Omental fat pad (tissue), 4 donors: ENCODE data around the gene COL4A1. TPM values are rescaled to one million over a fixed set of nuclear protein-coding genes. Genes with fewer than 3 reads are reported as not detected.

Experiments
- ATAC-seq: fragments of 150-250 bp; one replicate; pipeline ENCODE4 v1.9.1; 2016; ENCODE audit warnings: mild to moderate bottlenecking, moderate library complexity; ENCODE audit not compliant: low FRiP score
- DNase-seq: peaks from one replicate; pipeline ENCODE4 v3.0.0-alpha.2; 2019; ENCODE audit warnings: low spot score
- total RNA-seq, 4 donors: library from RNA; depleted of rRNA; stranded (reverse); fragments of >200 nt; gene quantifications; one replicate each; pipeline ENCODE4 v1.1.0, GENCODE V29; 2016
- TF ChIP-seq, protein P1 (sequence below), 3 donors: fragments of 450-650 bp; IDR thresholded peaks; one replicate each; pipeline ENCODE4 v1.5.1; 2016 to 2017; ENCODE audit warnings: antibody characterized with exemption in 3 of 3, mild to moderate bottlenecking in 3 of 3, moderate library complexity in 2 of 3

The COL4A1 gene
- total RNA-seq, 4 donors from 2014 or later, result 611 to 1,113 (median 995) TPM

DNA sequence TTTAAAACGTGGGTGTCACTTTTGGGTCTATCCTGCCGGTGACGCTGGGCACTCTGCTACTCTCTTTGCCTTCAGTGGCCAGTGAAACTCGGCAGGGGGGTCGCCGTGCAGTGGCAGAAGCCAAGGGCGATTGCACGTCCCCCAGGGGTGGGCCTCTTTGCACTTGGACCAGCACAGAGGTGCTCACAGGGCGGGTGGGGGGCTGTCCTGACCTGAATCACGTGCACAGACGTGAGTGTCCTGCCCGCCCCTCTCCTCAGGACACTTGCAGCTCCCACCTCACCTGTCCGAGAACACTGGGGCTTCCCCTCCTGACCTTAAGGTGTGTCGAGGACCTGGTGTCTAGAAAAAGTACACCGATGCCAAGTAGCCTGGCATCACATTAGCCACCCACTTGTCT is 16.1 kb downstream of the COL4A1 start:
- no peak for ATAC-seq
- DNase-seq, result no peak
- TF ChIP-seq, protein P1, sequence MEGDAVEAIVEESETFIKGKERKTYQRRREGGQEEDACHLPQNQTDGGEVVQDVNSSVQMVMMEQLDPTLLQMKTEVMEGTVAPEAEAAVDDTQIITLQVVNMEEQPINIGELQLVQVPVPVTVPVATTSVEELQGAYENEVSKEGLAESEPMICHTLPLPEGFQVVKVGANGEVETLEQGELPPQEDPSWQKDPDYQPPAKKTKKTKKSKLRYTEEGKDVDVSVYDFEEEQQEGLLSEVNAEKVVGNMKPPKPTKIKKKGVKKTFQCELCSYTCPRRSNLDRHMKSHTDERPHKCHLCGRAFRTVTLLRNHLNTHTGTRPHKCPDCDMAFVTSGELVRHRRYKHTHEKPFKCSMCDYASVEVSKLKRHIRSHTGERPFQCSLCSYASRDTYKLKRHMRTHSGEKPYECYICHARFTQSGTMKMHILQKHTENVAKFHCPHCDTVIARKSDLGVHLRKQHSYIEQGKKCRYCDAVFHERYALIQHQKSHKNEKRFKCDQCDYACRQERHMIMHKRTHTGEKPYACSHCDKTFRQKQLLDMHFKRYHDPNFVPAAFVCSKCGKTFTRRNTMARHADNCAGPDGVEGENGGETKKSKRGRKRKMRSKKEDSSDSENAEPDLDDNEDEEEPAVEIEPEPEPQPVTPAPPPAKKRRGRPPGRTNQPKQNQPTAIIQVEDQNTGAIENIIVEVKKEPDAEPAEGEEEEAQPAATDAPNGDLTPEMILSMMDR (IDR thresholded peaks at IDR 0.05), result no peak

DNA sequence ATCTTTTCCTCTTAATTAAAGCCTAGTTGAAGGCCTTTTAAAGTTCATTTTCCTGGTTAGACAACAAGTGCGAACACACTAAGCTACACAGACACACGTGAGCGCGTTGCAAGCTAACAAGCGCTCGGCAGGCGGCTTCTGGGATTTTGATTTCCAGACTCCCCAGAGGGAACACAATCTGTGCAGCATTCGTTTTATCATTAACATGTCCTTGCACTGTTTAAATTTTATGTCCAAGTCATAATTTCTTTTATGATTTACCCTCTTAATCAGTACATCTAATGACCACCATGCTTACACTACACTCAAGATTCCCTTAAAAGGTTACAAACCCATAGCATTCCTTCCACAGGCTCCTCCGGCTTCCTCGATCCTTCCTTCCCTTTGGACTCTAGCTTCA is 16.8 kb downstream of the COL4A1 start:
- DNase-seq (no peak), ATAC-seq (no peak)
- TF ChIP-seq, protein P1 (IDR thresholded peaks at IDR 0.05), result no peak

DNA sequence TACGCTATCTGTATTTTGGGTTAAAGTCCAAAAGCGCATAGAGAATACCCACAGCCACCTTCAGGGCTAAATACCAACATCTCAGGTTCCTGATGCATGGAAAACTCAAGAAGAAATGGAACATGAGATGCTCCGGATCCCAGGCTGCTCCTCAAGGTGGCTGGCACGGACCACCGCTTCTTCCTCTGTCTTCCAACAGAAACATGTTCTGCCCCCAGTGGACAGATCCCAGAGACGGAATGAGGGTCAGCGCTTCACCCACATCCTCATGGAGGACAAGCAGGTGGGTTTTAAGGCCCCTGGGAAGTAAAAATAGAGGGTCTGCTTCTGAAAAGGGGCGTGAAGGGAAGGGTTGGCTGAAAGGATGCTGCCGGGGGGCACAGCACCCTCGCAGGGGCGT is 17.3 kb downstream of the COL4A1 start:
- TF ChIP-seq, protein P1 (IDR thresholded peaks at IDR 0.05), result no peak
- ATAC-seq, result no peak
- DNase-seq, result no peak

DNA sequence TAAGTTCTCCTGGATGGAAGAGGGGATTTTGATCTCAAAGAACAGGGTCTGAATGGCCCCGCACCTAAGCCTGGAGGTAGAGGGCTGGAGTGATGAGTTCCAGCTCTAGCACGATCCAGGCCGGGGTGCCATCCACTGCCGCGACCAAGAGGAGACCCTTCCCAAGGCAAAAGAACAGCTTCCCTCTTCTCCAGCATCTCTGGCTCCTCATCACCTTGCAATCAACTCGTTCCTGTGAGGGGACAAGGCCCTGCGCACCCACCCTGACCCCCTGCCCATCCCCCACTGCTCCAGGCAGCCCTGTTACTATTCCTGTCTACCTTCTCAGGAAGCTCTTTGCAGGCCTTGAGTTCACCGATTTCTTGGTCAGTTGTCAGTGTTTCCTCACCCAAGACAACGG is 17.8 kb downstream of the COL4A1 start:
- DNase-seq, result no peak
- TF ChIP-seq, protein P1 (IDR thresholded peaks at IDR 0.05), result no peak
- ATAC-seq, result no peak

DNA sequence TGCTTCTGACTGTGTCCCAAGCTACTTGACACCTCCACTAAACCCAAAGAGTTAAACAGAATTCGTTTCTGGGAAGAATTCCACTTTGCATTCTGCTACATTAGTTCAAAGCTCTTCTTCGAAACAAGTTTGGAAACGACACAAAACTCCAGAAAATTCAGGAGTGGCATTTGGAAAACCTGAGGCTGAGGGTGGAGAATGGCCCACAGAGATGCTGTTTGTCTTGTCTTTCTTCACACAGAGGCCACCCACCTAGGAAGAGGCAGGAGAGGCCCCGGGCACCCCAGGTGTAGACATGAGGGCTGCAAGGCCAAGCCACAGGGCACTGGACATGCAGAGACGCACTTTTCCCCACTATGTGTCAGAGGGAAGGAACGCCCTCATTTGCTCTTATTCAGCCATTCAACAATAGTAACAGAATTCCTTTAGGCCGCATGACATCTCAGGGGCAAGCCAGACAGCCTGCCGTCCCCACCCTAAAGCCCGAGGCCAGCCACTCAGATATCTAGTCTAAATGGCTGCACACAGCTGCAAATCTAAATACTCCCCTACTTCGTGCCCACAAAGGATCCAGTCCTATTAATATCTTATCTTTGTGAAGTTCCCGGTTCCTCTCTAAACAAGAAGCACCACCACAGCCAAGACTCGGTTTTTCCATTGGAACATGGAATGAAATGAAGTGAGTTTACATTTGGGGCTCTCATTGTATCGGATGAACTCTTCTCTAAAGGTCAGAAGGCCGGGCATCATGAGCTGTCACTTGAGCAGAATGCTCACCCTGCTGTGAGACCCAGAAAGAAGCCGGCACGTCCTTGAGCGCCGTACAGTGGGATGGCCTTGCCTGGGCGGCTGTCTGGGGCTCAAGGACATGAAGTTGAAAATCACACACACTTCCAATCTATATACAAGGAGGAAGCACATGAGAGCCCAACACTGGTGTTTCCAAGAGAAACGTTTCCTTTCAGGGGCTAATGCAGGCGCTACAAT is 19.8 kb downstream of the COL4A1 start:
- TF ChIP-seq, protein P1 (IDR thresholded peaks at IDR 0.05), result no peak
- no peak for DNase-seq
- ATAC-seq, result peak; percentile 34

DNA sequence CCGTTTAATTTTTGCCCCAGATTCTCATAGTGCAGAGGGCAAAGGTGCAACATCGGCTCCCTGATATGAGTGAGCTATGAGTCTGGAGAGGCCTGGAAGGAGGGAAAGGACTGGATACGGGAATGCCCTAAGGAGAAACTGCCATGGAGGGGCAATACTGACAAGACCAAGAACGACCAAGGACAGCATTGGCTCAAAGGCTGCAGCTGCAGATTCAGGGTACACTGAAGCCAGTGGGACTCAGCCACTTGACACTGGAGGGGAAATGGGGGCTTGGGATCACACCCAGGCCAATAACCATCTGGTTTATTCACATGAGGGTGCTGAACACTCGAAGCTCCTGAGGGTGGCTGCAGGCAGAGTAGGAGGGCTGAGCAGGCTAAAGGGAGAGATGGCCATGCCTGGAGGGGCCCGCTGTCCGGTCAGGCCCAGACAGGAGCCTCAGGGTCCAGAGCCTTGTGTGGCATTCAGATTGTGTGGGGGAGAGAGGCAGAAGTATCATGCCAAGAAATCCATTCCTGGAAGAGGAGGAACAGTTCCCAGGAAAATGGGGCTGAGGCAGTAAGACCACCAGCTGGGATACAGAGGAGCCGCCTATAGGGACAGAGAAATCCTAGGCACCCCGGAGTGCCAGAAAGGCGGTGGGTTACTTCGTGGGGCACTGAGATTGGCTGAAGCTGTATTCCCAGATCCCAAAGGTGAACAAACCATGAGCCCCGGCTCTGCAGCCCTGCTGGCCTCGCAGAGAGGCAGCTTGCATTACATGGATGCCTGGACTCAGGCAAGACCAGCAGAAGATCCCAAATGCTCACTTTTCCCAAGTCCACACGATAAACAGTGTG is 20.7 kb downstream of the COL4A1 start:
- TF ChIP-seq, protein P1 (IDR thresholded peaks at IDR 0.05), result no peak
- no peak for DNase-seq
- ATAC-seq, result no peak
